Measurements from ENCODE around the gene GABRR3.

GRCh38 chr3:98073486-98073885 is 38.4 kb upstream of the GABRR3 start:
- TF ChIP-seq CTCF (IDR thresholded peaks at IDR 0.05; ENCODE audit: low read depth, low read length, poor library complexity, severe bottlenecking) (no peak), EZH2phosphoT487 (IDR thresholded peaks at IDR 0.05; ENCODE audit: borderline replicate concordance, low read length) (no peak)
